Measurements from ENCODE around the gene POU6F2.

GRCh38 chr7:39434012-39434411 is 456.3 kb downstream of the POU6F2 start:
- no peak for TF ChIP-seq POLR2AphosphoS5 (IDR thresholded peaks at IDR 0.05; ENCODE audit: low read depth)
- TF ChIP-seq REST (IDR thresholded peaks at IDR 0.05; ENCODE audit: unreplicated experiment) = no peak

Measured in GM23338 (cell line).